Chondrocyte (in vitro differentiated cells): ENCODE results near the gene IFITM1. TPM values are rescaled to one million over a fixed set of nuclear protein-coding genes. Genes with fewer than 3 reads are reported as not detected.

Source experiments
- DNase-seq: peaks from one replicate; pipeline ENCODE4 v3.0.0; 2021; ENCODE audit warnings: mixed read lengths, low spot score
- H3K27ac Mint-ChIP-seq: one replicate; pipeline ENCODE4 v1.8.0; 2021; ENCODE audit warnings: mild to moderate bottlenecking, moderate library complexity, mixed read lengths; ENCODE audit not compliant: unreplicated experiment
- H3K27me3 Mint-ChIP-seq: 2 replicates; pipeline ENCODE4 v1.8.0; 2021; ENCODE audit warnings: low read depth, mixed read lengths
- H3K36me3 Mint-ChIP-seq: 2 replicates; pipeline ENCODE4 v1.8.0; 2021; ENCODE audit warnings: low read depth, mixed read lengths
- H3K4me1 Mint-ChIP-seq: 2 replicates; pipeline ENCODE4 v1.8.0; 2021; ENCODE audit warnings: low read depth, mild to moderate bottlenecking, mixed read lengths
- H3K4me3 Mint-ChIP-seq: one replicate; pipeline ENCODE4 v1.8.0; 2021; ENCODE audit warnings: mild to moderate bottlenecking, moderate library complexity, mixed read lengths; ENCODE audit not compliant: unreplicated experiment
- H3K9me3 Mint-ChIP-seq: 2 replicates; pipeline ENCODE4 v1.8.0; 2021; ENCODE audit warnings: low read depth, mixed read lengths
- CTCF ChIP-seq: fragments of 200-600 bp; sonication (generic); IDR thresholded peaks from 2 replicates; pipeline ENCODE4 v1.5.0; 2021; ENCODE audit warnings: antibody characterized with exemption, mild to moderate bottlenecking, moderate library complexity
- total RNA-seq: library from RNA; stranded (reverse); gene quantifications from 3 replicates; pipeline ENCODE4 v1.2.1, GENCODE V29; 2021

IFITM1 gene
- total RNA-seq, 1 donor from 2014 or later: 1.6 TPM

DNA sequence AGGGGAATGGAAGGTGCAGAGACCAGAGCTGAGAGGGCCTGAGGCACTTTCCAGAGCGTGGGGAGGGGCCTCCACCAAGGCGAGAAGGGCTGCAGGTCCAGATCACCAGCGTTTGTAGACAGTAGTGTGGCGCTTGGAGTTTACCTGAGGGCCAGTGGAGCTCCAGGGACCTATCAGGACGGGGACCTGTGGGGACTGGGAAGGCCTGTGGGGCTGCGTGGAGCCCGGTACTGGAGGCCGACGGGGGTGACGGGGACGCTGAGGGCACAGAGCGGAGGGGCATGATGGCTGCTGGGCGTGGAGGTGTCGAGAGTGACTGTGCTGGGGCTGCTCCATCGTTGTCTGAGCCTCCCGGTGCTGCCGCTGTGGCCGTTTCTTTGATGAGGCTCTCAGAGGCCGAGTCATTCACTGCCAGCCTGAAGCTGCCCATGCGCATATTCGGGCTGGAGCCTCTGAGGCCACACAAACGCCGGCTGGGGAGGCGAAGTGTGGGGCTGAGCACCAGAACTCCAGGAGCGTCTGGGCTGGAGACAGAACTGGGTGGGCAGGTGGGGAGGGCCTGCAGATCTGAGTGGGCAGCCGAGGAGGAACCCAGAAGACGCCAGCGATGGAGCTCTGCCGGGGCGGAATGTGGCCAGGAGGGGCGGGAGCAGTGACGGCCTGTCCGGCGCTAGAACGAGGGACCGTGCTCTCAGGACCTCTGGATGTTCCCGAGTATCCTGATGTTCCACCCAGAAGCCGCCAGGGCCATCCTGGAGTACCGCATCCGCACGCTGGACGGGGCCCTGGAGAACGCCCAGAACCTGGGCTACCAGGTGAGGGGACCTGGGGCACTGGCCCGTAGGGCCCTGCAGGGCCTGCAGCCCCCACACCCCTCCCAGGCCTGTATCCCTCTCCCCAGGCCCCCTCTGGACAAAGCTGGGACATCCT is 22.3 kb upstream of the IFITM1 start:
- peaks cover 16% of the 10 kb centered on the region for H3K4me1 Mint-ChIP-seq
- no peak overlapping the region for H3K4me3 Mint-ChIP-seq
- TF ChIP-seq CTCF: no peak
- H3K36me3 Mint-ChIP-seq: peaks cover 9% of the 10 kb centered on the region
- H3K27me3 Mint-ChIP-seq: no peaks in the 10 kb centered on the region
- H3K9me3 Mint-ChIP-seq: no peaks in the 10 kb centered on the region
- H3K27ac Mint-ChIP-seq: peak overlapping the region; percentile 2
- peak; percentile 90 for DNase-seq

GRCh38 chr11:292211-293121 is 21.4 kb upstream of the IFITM1 start:
- no peak overlapping the region for H3K4me3 Mint-ChIP-seq
- H3K4me1 Mint-ChIP-seq: peaks cover 16% of the 10 kb centered on the region
- TF ChIP-seq CTCF: no peak
- no peaks in the 10 kb centered on the region for H3K9me3 Mint-ChIP-seq
- peaks cover 9% of the 10 kb centered on the region for H3K36me3 Mint-ChIP-seq
- no peak overlapping the region for H3K27ac Mint-ChIP-seq
- DNase-seq: peak; percentile 87
- no peaks in the 10 kb centered on the region for H3K27me3 Mint-ChIP-seq

GRCh38 chr11:293271-293851 is 20.5 kb upstream of the IFITM1 start:
- TF ChIP-seq CTCF: no peak
- Mint-ChIP-seq H3K4me3 (no peak overlapping the region), H3K27me3 (no peaks in the 10 kb centered on the region), H3K4me1 (peaks cover 9% of the 10 kb centered on the region), H3K9me3 (no peaks in the 10 kb centered on the region), H3K27ac (no peak overlapping the region), H3K36me3 (peaks cover 9% of the 10 kb centered on the region)
- peak; percentile 73 for DNase-seq

DNA sequence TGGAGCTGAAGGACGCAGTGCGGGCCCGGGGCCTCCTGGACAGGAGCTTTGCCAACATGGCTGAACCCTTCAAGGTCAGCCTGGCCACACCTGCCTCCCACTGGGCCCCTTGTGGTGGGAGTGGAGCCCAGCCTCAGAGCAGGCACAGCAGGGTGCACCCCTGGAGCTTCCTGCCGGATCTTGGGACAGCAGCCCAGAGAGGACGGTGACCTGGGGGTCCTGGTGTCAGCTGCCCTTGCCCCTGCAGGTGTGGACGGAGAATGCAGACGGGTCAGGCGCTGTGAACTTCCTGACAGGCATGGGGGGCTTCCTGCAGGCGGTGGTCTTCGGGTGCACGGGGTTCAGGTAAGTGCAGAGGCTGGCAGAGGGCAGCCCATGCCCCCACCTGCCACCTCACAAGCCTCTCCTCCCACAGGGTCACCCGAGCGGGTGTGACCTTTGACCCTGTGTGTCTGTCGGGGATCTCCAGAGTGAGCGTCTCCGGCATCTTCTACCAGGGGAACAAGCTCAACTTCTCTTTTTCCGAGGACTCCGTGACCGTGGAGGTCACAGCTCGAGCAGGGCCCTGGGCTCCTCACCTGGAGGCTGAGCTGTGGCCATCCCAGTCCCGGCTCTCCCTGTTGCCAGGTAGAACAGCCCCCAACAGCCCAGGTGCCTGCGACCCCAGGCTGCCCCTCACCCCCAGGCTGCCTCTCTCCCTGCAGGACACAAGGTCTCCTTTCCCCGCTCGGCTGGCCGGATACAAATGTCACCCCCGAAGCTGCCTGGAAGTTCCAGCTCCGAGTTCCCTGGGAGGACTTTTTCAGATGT is 19.8 kb upstream of the IFITM1 start:
- no peak for TF ChIP-seq CTCF
- peaks cover 9% of the 10 kb centered on the region for H3K4me1 Mint-ChIP-seq
- no peaks in the 10 kb centered on the region for H3K27me3 Mint-ChIP-seq
- H3K27ac Mint-ChIP-seq: no peak overlapping the region
- peak; percentile 90 for DNase-seq
- peaks cover 9% of the 10 kb centered on the region for H3K36me3 Mint-ChIP-seq
- H3K4me3 Mint-ChIP-seq: no peak overlapping the region
- H3K9me3 Mint-ChIP-seq: no peaks in the 10 kb centered on the region
